ENCODE measurements around the gene PROSER2. TPM values are rescaled to one million over a fixed set of nuclear protein-coding genes. Genes with fewer than 3 reads are reported as not detected.

The PROSER2 gene
- total and polyA plus RNA-seq, 9 donors, result 1.3 to 13.4 (median 3.7) TPM

DNA sequence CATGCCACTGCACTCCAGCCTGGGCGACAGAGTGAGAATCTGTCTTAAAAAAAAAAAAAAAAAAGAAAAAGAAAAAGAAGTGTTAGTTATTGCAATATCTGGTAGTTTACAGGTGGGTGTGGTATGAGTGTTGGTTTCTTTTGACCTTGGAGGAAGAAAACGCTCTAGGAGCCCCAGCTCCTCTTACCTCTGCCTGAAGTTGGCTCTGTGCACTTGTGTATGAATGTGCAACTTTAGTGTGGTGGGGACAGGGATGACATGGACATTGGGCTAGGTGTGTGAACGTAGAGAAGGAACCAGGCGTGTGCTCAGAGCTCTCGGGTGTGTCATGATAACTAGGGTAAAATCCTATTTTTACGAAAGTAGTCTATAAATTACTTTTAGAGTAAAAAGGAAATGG lies 11.9 kb downstream of the PROSER2 start:
- no peak for DNase-seq
- Histone ChIP-seq H3K27ac (no peak overlapping the region), H3K36me3 (no peaks in the 10 kb centered on the region), H3K4me3 (no peak overlapping the region), H3K4me1 (ENCODE audit: insufficient read depth) (no peaks in the 10 kb centered on the region), H3K9me3 (no peaks in the 10 kb centered on the region), H3K27me3 (no peaks in the 10 kb centered on the region)
- TF ChIP-seq EP300 (IDR thresholded peaks at IDR 0.05), result no peak
- 82 to 89% (median 86%) methylated on average over 6 of the region's 6 CpGs for WGBS, 3 donors
- intact Hi-C loops (cut with DNase I), result no loop called here

DNA sequence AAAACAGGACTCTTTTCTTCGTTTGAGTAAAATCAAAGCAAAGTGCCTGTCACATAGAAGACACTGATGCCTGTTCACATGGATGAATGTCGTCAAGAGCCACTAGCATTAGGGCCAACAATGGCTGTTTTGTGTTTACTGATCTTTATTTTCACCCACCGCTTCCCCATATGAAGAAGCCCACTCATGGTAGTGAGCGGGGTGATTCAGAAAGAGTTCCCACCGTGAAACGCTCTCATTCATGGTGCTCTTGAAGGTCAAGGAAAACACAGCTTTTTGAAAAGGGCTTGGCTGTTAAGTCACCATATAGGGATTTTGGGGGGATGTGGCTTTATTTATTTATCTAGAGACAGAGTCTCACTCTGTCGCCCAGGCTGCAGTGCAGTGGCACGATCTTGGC lies 12.5 kb downstream of the PROSER2 start:
- TF ChIP-seq POLR2A (IDR thresholded peaks at IDR 0.05) (no peak), EP300 (IDR thresholded peaks at IDR 0.05) (no peak)
- TF ChIP-seq, protein P1, sequence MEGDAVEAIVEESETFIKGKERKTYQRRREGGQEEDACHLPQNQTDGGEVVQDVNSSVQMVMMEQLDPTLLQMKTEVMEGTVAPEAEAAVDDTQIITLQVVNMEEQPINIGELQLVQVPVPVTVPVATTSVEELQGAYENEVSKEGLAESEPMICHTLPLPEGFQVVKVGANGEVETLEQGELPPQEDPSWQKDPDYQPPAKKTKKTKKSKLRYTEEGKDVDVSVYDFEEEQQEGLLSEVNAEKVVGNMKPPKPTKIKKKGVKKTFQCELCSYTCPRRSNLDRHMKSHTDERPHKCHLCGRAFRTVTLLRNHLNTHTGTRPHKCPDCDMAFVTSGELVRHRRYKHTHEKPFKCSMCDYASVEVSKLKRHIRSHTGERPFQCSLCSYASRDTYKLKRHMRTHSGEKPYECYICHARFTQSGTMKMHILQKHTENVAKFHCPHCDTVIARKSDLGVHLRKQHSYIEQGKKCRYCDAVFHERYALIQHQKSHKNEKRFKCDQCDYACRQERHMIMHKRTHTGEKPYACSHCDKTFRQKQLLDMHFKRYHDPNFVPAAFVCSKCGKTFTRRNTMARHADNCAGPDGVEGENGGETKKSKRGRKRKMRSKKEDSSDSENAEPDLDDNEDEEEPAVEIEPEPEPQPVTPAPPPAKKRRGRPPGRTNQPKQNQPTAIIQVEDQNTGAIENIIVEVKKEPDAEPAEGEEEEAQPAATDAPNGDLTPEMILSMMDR (IDR thresholded peaks at IDR 0.05), result no peak
- no peaks in the 10 kb centered on the region for H3K27me3 ChIP-seq
- no peak overlapping the region for H3K27ac ChIP-seq
- no peaks in the 10 kb centered on the region for H3K36me3 ChIP-seq
- WGBS, 3 donors, result 90 to 94% (median 92%) methylated on average over 8 of the region's 8 CpGs
- H3K4me1 ChIP-seq (ENCODE audit: insufficient read depth), result no peaks in the 10 kb centered on the region
- H3K4me3 ChIP-seq, result no peak overlapping the region
- no peak for DNase-seq
- intact Hi-C loops (cut with DNase I), result no loop called here
- no peaks in the 10 kb centered on the region for H3K9me3 ChIP-seq

DNA sequence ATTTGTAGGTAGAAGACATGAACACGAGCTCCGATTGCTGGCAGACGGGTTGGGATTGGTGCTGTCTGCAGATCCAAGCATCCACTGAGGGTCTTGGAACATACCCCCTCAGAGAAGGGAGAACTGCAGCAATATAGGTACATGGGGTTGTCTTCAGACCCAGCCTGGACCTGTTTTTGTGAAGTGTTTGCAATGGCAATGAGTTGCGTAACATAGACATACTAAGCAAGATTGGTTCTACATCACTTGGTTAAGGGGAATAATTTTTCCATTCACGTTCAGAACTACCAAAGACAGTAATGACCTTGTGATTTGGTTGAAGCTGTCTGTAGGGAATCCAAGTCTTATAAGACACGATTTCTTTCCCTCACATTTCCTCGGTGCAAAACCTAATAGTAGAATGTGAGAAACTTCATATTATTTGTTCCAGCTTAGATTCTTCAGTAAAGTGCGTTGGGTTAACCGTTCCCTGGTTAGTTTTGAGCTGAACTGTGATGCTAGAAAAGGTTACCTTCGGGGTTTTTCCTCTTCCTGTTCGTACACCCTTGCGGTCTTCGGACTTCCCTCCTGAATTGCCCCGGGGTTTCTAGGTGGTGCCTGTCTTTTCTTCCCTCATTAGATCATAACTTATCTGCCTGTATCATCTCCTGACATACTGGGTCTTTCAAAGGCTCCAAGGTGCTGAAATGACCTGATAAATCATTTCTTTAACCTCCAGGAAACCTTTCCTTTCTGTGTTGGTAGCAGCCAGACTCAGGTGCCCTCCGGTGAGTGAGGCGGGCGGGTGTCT lies 14.4 kb downstream of the PROSER2 start:
- intact Hi-C loops (cut with DNase I), result no loop called here
- no peak overlapping the region for H3K4me3 ChIP-seq
- H3K36me3 ChIP-seq, result no peaks in the 10 kb centered on the region
- H3K9me3 ChIP-seq, result no peaks in the 10 kb centered on the region
- H3K27ac ChIP-seq, result no peak overlapping the region
- H3K4me1 ChIP-seq (ENCODE audit: insufficient read depth), result no peaks in the 10 kb centered on the region
- H3K27me3 ChIP-seq, result no peaks in the 10 kb centered on the region
- DNase-seq, result no peak
- TF ChIP-seq EP300 (IDR thresholded peaks at IDR 0.05), result no peak
- no peak for TF ChIP-seq POLR2A (IDR thresholded peaks at IDR 0.05)
- TF ChIP-seq, protein P1 (IDR thresholded peaks at IDR 0.05), result no peak
- WGBS, 3 donors, result 86 to 93% (median 90%) methylated on average over 17 of the region's 17 CpGs

DNA sequence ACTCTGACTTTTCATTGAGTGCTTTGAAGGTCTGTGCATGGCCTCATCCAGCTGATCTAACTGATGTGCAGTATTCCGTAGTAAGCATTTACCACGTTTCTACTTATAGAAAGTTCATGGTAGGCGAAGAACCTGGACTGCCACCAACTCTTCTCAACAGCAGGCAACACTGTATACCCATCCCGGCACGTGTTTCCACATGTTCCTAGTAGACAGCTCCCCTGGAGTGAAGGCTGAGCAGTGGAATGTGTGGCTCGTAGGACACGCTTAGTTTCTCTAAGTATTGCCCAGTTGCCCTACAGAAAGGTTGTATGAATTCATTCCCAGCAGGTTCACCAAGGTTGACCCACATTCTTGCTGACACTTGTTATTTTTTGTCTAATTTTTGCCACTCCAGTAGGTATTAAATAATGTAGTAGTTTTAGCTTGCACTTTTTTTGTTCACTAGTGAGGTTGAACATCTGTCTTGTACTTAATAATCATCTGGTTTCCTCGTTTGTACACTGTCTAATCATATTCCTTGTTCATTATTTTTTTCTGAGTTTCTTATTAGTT lies 15.2 kb downstream of the PROSER2 start:
- intact Hi-C loops (cut with DNase I), result no loop called here
- Histone ChIP-seq H3K36me3 (no peaks in the 10 kb centered on the region), H3K27me3 (no peaks in the 10 kb centered on the region), H3K4me3 (no peak overlapping the region), H3K4me1 (ENCODE audit: insufficient read depth) (no peaks in the 10 kb centered on the region), H3K27ac (no peak overlapping the region), H3K9me3 (no peaks in the 10 kb centered on the region)
- no peak for DNase-seq
- 87 to 89% (median 89%) methylated on average over 8 of the region's 8 CpGs for WGBS, 3 donors
- TF ChIP-seq, protein P1 (IDR thresholded peaks at IDR 0.05), result no peak
- TF ChIP-seq EP300 (IDR thresholded peaks at IDR 0.05), result no peak
- no peak for TF ChIP-seq POLR2A (IDR thresholded peaks at IDR 0.05)

DNA sequence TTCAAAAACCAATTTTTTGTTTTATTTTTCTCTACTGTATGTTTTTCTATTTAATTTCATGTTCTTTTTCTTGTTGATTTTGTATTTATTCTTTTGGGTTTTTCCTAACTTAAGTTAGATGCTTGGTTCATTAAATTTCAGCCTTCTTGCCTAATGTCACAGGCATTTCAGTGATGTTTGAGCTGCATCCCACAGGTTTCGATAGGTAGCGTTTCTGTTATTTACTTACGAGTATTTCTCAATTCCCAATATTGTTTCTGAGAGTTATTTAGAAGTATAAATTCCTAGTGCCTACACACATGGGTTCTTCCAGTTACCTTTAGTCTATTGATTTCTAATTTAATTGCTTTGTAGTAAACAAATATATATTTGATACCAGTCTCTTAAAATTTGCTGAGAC lies 18.2 kb downstream of the PROSER2 start:
- no peak overlapping the region for H3K27ac ChIP-seq
- no peak for TF ChIP-seq EP300 (IDR thresholded peaks at IDR 0.05)
- no peak for TF ChIP-seq POLR2A (IDR thresholded peaks at IDR 0.05)
- TF ChIP-seq, protein P1 (IDR thresholded peaks at IDR 0.05), result no peak
- intact Hi-C loops (cut with DNase I), result no loop called here
- H3K27me3 ChIP-seq, result no peaks in the 10 kb centered on the region
- H3K4me3 ChIP-seq, result no peak overlapping the region
- 95 to 97% (median 96%) methylated on average over 3 of the region's 3 CpGs for WGBS, 3 donors
- no peaks in the 10 kb centered on the region for H3K36me3 ChIP-seq
- DNase-seq, result no peak
- H3K4me1 ChIP-seq (ENCODE audit: insufficient read depth), result no peaks in the 10 kb centered on the region
- H3K9me3 ChIP-seq, result no peaks in the 10 kb centered on the region

Measured in ovary (tissue), 9 donors.